Stimulated activated CD4-positive, alpha-beta T cell treated with anti-CD3 and anti-CD28 coated beads, Interleukin-1b, Interleukin-23, amount 100 ng/mL, for 48 hours (primary cell): ENCODE data around the gene SORCS1.

Experiments used
- DNase-seq: peaks from one replicate; pipeline ENCODE4 v3.0.0-alpha.2; 2020

Gene SORCS1

DNA sequence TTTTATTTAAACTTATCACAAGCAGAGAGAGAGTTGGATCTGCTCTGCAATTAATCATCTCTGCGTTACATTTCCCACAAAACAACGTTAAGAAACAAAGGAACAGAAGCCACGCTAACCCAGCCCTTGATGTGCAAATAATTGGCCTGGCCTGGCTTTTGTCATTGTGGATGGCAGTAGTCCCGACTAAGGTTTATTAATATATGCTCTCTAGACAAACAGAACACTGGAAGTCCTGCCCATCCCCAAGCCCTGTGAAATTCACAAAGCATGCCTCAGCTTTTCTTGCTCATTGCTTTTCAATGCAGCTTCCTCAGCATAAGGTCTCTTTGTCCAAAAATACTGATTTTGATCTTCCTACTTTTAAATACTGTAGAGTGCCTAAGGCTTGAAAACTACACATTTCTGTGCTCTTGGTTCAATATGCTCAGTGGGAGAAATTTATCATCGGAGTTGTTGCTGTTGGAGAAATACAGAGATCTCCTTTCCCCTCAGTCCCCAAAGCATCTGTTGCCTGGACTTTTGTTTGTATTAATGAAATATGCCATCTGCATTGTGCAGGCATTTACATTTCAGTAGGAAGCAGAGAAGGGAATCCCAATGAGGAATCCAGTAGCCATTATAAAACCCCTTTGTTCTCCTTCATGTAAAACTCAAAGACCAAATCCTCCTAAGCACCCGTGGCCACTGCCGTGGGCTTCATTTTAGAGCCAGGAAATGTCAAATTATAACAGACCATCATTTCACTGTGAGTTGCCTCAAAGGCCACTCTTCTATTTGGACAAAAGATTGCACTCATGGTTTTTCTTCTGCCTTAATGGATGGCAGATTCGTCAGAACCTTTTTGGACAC lies 61.1 kb downstream of the SORCS1 start:
- DNase-seq: no peak

DNA sequence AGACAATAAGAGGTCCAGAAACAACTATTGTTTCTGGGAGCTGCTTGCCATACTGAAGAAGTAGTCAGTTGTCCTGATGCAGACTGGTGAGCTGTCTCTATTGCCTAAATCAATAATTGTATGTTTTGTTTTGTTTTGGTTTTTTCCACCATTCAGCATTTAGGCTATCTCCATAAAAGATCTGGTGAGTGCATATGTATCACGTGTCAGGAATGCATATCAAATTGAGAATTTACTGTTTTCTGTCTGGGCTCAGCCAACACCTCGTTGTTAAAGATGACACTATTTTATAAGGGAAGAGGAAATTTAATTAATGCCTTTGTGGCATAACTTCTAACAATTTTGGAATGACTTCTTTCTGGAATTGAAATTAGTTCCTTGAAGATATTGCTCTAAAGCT lies 66.2 kb downstream of the SORCS1 start:
- no peak for DNase-seq

DNA sequence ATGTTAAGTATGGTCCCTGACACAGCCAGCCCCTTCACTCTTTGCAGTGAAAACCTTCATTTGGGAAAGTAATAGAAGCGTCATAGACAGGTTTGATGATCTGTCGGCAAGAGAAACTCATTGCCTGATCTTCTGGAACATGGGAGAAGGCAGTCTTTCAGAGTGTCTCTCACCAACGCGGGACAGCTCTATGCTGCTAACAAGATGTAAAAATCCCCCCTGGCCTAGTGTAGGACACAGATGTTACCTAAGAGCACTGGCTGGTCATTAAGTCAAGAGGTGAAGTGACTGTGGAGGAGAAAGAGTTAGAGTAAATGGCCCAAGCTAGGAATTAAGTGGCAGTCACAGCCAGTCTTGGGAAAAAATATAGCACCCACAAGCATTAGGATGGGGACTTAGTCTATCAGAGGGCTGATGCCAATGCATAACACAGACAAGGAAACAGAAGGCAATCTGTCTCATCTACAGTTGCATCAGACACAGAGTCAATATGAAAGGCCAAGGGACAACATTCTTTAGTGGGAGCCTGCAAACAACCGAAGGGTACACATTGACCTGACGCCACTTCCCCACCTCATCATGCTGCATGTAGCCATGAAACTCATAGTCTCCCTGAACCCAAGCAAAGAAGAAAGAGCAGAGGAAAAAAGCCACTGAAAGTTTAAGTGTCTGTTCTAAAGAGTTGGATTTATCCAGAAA lies 69.5 kb downstream of the SORCS1 start:
- DNase-seq: no peak

DNA sequence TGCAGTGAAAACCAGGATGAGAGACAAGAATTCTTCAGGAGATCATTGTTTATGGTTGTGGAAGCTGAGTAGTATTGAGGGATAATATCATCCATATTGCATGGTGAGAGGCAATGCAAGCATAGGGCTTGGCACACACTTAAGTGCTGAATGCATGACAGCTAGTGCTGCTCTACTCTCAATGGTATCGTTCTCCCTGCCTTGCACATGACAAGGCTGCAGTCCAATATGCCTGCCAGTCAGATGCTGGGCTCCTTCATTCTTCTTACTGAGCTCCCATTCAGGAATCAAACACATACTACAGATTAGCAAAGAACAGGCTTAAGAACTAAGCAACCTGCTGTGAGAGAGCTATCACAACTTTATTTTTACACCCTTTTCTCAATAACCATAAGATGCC lies 72.2 kb downstream of the SORCS1 start:
- no peak for DNase-seq

DNA sequence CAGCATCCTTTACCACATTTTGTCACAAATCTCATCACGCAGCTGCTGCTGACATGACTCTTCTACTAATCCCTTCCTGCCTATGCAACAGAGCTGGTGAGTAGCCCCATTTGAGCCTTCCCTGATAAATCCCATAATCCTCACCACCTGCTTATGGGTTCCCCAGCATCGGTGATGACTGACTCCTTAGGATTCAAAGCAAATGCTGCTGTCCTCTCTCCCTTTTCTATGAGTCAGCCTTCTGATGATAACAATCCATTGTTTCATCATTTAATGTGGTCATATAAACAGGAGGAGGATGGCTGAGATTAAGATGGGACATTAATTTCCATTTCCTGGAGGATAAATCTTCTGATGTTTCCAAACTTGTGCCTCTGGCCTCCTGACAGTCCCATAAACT lies 73.4 kb downstream of the SORCS1 start:
- DNase-seq: no peak

DNA sequence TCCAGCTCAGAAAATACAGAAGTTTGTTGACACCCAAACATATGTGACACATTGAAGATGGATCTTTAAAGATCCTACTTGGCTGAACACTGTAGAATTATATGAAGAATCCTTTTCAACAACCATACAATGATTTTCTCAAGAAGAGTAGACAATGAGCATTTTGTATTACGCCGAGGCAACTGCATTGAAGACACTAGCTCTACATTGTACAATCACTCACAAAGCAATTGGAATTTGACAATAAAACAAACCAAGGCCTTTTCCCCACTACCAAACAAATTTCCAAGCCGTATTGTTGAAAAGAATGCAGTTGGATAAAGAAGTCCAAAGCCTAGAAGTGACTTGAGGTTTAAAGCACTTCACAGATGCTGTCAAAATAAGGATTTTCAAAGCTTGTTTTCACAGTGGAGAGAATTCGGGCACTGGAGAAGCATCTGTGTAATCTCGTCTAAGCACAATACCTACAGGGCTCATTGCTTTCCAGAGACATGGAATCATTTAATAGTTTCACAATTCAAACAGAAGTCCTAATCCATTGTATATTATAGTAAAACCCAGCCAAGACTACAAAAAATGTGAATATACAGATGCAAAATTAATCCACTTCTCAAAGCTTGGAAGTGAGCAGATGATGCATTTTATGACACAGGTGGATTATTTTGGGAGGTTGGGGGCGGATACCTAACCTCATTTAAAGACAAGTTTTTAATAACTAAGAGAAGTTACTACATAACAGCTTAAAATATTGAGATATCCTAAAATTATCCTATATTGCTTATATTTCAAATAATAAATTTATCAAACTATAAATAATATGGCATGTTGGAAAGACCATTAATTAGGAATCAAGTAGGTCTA lies 78.6 kb downstream of the SORCS1 start:
- DNase-seq: no peak

DNA sequence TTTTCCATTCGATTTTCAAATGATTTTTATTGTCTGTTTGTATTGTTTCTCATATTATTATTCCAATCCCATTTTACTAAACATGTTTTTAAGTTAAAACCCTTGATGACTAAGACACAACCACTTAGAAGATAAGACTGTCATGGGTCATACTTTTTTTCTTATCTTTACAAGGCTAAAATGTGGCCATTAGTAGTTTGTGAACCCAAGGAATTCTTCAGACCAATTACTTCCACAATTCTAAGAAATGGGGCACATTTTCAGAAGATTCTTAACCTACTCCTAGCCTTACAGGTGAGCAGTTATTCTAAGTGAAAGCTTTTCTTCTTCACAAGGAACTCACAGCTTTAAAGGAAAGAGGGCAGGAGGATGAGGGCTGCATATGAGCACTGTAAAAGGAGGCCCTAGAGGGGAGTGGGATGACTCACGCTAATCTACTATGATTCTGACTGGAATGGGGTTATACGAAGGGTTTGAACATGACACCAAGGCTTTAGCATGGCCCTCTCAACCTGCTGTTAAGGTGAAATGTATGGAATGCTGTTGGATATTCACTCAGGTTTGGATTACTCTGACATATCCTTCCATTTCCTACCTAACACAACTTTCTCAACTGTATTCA lies 81.0 kb downstream of the SORCS1 start:
- no peak for DNase-seq

DNA sequence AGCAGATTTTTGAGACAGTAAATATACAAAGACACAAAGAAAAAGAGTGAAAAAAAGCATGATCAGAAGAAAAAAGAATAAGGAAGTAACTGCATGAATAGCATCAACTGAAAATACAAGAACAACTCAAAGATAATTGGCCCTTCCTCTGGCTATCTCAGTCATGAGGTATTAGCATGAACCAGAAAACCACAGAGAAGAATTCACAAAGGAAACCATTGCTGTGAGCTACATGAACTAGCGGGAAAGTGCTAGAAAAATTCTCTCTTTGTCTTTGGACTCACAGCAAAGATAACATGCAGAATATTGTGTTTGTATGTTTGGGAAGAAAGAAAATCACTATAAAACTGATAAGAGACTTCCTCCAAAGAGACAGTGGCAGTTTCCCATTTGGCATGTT lies 82.9 kb downstream of the SORCS1 start:
- DNase-seq: no peak

DNA sequence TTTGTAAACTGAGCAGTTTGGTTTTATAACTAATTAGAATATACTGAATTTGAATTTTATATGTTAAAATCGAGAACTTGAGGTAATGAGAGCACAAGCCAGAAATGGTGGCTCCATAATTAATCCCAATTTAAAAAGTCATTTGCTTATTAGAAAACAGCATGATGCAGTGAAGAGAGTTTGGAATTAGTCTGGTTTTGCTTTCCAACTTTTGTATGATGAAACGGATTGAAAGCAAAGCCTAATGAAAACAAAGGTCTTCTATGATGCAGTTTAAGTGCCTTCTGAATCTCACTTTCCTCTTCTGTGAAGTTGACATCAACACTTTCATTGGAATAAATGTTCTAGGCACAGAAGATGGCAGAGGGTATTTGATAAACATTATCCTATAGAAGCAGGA lies 89.4 kb downstream of the SORCS1 start:
- DNase-seq: no peak

DNA sequence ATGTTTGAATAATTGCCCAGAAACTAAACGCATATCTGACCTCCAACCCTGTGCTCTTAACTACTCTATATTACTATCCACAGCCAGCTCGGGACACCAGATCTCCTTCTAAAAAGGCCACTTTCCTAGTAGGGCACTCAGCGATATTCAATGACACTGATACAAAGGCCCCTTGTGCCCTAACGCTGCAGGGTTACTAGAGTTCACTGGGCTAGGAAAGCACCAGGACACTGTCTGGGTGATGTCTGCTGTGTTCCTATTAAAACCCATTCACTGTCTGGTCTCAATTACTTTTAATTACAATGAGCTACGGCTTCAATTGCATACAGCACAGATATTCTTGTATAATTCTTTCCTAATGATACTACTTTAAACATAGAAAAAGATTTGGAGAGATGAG lies 91.7 kb downstream of the SORCS1 start:
- no peak for DNase-seq

DNA sequence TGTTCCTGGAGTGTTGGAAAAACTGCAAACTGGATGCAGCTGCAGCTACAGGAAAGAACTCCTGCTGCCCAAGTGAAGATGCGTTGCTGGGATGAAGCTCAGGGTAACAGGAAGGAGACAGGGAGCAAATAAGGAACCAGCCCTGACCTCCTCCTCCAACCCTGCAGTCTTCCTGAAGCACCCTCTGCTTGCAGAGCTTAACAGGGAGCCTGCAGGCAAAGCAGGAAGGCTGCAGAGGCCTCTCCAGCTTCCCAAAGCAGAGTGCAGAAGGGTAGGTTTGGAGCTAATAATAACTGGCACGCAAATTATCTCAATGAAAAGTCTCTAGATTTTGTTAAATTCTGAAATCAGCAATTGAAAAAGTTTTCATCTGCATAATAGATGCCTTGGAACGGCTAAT lies 92.5 kb downstream of the SORCS1 start:
- DNase-seq: no peak

DNA sequence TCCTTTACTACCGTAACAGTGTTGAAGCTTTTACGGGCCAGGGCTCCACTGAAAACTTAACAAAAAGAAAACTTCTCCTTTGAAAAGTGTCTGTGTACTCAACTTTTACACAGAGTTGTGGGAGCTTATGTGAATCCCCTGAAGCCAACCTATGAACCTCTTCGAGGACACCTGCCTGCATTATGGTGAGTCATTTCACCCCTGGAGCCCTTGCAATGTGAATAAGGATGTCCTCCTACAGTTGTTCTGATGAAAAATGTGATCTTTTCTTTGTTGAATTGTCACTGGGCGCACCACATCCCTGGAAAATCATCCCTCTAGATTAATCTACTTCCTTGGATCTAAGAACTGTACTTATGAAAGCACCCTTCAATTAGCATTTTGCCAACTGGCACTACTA lies 93.2 kb downstream of the SORCS1 start:
- no peak for DNase-seq

DNA sequence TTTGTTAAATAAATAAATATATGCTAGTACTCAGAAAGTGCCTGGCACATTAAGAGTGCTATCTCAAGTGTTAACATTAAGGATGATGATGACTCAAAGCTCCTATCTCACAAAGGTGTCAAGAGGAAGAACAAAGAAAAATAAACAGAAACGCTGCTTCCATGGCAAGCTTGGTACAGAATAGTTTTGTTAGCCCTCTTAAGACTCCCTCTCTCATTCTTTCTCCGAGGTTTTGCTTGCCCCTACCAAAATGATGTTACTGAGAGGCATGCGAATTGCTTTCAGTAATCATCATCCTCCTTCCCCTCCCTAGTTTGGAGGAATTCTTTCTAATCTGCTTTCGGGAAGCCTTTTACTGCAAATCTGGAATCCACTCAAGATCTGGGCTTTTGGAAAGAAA lies 96.7 kb downstream of the SORCS1 start:
- DNase-seq: no peak

DNA sequence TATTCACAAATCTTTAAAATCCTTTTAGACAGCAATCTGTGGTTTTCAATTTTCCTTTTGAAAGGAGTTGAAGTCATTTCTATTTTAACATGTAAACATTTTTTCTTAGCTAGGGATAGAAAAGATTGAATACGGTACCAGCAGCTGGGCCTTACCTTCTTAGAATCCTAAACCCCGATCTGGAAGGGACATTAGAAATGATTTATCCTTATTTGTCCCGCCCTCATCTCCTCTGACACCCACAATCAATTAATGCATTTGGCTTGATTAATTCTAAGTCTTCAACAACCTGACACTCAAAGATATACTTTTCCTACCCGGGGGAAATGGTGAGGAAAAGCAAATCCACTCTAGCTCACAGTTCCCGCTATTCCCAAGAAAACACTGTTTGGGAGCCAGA lies 100.4 kb downstream of the SORCS1 start:
- DNase-seq: no peak

DNA sequence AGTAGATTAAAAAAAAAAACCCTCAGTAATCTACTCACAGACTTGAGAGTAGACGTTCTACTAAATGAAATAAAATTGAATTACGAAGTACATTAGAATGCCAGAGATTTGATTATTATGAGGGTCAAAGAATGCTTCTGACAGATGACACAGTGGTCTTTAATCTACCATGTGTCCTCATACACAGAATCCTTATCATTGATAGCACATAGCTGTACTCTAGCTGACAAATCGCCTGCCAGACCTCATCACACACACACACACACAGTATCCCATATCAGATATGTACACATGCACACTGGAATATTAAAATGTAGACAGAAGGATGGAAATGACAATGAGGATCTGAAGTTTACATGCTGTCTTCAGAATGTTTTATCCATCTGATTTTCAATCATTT lies 104.6 kb downstream of the SORCS1 start:
- no peak for DNase-seq

DNA sequence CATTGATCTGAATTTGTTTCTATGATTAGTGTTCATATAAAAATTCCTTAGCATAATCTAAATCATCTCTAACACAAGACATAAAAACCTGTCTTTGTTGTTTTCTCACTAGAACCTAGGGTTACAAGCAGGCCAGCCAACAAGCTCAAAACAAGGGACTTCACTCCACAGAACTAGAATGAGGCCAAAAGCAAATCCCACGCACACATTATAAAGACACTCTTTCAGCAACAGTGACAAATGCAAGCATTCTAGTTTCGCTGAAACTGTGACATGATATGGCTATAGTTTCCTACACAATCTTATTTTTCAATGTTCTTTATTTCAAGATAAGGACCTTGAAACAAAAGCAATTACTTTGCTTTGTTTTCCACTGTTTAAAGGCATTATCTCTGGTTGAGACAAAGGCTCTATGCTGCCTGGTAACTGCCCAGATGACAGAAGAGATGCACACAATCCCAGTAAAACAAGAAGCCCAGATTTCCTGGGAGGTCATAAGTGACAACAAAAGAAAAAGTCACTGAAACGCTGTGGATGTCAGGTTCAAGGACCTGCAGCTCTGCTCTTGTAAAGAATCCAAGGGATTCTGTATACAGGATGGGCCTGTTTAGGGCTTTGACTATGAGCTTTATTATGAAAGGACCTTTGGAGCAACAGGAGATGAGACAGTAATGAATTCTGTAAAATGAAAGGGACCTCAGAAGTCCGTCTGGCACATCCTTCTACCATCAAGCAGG lies 105.3 kb downstream of the SORCS1 start:
- DNase-seq: no peak

DNA sequence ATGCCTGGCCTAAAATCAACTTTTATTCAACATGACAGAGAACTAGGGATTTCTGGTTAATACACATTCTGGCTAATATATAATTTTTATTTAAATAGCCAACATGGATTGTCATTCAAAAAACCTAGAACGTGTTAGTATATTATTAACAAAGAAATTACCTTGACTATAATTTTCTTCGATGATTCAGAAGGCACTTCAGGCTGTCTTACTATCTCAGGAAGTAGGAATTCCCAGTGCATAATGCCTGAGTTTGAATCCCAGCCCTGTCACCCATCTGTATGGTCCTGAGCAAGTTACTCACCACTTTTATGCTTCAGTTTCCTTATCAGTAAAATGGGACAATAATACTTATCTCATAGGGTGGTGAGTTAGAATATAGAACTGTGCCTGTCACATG lies 106.2 kb downstream of the SORCS1 start:
- DNase-seq: no peak

DNA sequence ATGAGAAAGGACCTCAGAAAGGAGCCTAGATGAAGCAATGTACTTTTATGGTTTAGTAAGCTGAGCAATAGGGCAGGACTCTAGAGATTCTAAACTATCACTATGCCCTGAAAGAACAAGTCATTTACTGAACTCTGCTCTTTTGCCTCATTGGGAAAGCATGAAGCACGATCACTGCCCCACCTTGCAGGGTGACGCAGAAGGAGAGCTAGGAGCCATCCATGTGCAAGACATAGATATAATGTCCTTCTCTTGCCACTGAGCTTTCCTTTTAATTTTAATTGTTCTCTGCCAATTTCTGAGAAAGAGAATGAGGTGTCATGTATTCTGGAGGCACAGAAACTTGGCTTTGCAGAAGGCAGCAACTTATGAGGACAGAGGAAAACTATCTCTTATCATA lies 108.3 kb downstream of the SORCS1 start:
- DNase-seq: no peak

DNA sequence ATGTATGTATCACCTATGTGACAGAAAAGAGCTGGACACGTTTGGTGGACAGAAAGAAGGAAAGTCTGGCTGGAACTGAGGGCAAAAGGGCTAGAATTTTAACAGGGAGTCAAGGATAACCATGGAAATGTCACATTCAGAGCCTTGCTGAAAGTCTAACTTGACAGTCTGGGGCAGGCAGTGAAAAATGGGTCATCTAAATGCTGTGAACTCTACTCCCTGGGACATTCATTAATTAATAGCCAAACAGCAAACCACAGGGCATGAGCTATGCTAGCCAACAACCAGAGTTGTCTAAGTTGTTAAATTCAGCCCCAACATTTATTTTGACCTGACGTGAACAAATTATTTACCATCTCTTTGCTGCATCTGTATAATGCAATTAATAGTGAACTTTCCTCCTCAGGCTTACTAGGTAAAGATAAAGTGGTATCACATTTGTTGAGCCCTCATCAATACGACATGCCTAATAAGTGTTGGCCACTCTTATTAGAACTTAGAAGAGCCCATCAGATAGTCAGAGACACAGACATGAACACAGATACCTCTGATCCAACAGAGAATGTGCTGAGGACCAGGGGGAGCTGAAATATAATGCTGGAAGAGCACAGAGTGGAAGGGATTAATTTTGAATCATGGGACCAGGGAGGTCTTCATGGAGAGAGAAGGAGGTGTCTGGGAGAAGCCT lies 109.9 kb downstream of the SORCS1 start:
- DNase-seq: no peak

DNA sequence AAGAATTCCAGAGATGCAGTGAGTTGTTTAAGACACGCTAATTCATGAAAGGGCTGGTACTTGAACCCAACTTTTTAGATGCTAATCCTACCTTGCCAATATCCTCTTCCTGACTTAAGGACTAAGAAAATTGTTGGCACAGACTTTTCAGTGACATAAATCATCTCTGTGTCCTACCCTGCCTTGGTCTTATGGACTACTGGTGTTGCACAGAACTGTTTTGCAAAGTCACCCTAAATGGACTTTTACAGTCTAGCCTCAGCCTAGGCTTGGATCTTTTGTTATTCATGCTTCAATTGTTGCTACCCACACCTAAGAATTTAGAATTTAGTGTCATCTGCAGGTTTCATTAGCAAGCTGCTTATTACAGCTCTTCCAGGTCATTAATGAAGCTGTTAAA lies 112.7 kb downstream of the SORCS1 start:
- no peak for DNase-seq

DNA sequence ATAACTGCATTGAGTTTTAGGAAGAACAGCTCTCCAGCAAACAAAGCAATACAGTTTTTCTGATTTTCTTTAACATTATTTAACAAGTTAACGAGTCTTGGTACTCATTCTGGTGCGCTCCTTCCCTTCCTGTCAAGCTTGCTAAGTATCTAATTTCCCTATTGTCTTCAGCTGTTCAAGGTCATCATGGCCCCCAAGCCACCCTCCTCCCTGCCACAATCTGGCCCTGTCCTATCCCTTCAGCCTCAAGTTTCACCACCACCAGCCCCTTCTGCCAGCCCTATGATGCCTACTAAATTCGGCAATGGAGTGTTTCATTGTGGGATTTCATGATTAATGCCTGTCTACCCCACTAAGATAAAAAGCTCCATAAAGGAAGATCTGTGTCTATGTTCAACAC lies 121.0 kb downstream of the SORCS1 start:
- DNase-seq: no peak
